Ascending aorta (tissue), 2 donors: ENCODE results near the gene SHQ1. TPM values are rescaled to one million over a fixed set of nuclear protein-coding genes. Genes with fewer than 3 reads are reported as not detected.

ENCODE experiments used
- DNase-seq, 2 donors: peaks; one replicate each; pipeline ENCODE4 v3.0.0-alpha.2; 2019; ENCODE audit warnings: low spot score in 2 of 2
- H3K27ac ChIP-seq, 2 donors: fragments of 200-600 bp; sonication (generic); one replicate each; pipeline ENCODE4 v1.5.1; 2016 to 2017; ENCODE audit warnings: mild to moderate bottlenecking in 1 of 2
- H3K27me3 ChIP-seq: fragments of 200-600 bp; sonication (generic); one replicate; pipeline ENCODE4 v1.5.1; 2017
- H3K36me3 ChIP-seq, 2 donors: fragments of 200-600 bp; sonication (generic); one replicate each; pipeline ENCODE4 v1.5.1; 2016
- H3K4me1 ChIP-seq, 2 donors: fragments of 200-600 bp; sonication (generic); one replicate each; pipeline ENCODE4 v1.5.1; 2016 to 2017; ENCODE audit warnings: mild to moderate bottlenecking in 1 of 2
- H3K4me3 ChIP-seq, 2 donors: fragments of 200-600 bp; sonication (generic); one replicate each; pipeline ENCODE4 v1.5.1; 2016 to 2017; ENCODE audit warnings: mild to moderate bottlenecking in 1 of 2
- H3K9me3 ChIP-seq, 2 donors: fragments of 200-600 bp; sonication (generic); one replicate each; pipeline ENCODE4 v1.5.1; 2016
- intact Hi-C: fragments of 100-400 bp; cut with DNase I; formaldehyde crosslinking; loops from one replicate; pipeline ENCODE4 v1.15.1; 2023
- total RNA-seq: library from RNA; depleted of rRNA; stranded (reverse); fragments of >200 nt; gene quantifications from one replicate; pipeline ENCODE4 v1.1.0, GENCODE V29; 2016
- TF ChIP-seq, protein P1 (sequence below), 3 experiments: fragments of 200-600 bp in 2 of 3; fragments of 450-650 bp in 1 of 3; sonication (generic) in 2 of 3; IDR thresholded peaks; one replicate each; pipeline ENCODE4 v1.5.1; 2016 to 2019; ENCODE audit warnings: antibody characterized with exemption in 3 of 3, mild to moderate bottlenecking in 1 of 3, moderate library complexity in 1 of 3

SHQ1 gene
- total RNA-seq, 1 donor from 2014 or later: 4.2 TPM

DNA sequence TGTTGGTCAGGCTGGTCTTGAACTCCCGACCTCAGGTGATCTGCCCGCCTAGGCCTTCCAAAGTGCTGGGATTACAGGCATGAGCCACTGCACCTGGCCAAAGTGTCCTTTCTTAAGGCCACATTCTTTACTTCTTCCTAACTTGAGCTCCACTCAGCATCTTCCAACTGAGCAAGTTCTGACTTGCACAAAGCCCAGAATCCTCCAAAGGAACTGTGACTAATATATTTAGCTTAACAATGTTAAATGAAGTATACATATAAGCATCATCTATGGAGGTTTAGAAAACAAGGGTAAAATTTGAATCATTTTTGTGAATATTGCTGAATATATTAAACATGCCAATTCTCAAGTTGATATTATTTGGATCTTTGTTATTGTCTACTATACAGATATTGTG lies 93.7 kb downstream of the SHQ1 start:
- Histone ChIP-seq H3K9me3 (no peaks in the 10 kb centered on the region), H3K4me3 (no peak overlapping the region), H3K27ac (no peak overlapping the region), H3K4me1 (no peaks in the 10 kb centered on the region), H3K27me3 (no peaks in the 10 kb centered on the region), H3K36me3 (peaks cover 0 to 4% of the 10 kb centered on the region in 2 donors)
- no peak for DNase-seq
- intact Hi-C loops: no loop called here
- TF ChIP-seq, protein P1, sequence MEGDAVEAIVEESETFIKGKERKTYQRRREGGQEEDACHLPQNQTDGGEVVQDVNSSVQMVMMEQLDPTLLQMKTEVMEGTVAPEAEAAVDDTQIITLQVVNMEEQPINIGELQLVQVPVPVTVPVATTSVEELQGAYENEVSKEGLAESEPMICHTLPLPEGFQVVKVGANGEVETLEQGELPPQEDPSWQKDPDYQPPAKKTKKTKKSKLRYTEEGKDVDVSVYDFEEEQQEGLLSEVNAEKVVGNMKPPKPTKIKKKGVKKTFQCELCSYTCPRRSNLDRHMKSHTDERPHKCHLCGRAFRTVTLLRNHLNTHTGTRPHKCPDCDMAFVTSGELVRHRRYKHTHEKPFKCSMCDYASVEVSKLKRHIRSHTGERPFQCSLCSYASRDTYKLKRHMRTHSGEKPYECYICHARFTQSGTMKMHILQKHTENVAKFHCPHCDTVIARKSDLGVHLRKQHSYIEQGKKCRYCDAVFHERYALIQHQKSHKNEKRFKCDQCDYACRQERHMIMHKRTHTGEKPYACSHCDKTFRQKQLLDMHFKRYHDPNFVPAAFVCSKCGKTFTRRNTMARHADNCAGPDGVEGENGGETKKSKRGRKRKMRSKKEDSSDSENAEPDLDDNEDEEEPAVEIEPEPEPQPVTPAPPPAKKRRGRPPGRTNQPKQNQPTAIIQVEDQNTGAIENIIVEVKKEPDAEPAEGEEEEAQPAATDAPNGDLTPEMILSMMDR (IDR thresholded peaks at IDR 0.05): no peak

DNA sequence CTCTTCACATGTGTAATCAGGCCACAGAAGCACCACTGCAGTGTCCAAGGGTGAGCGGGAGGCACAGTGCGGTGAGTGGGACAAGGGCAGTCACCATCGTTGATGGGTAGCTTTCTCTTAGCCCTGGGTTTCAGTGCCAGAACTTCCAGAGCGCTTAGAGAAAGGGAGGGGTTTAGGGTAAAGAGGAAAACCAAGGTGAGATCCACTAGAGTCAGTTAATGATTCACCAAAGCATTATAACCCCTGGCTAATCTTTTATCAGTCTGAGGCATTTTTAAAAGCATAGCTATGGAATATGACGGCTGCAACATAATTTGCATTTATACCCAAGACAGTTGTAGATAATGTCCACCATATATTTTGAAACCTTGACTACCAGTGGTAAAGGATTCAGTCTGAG lies 94.8 kb downstream of the SHQ1 start:
- H3K4me3 ChIP-seq: no peak overlapping the region
- peaks cover 0 to 4% of the 10 kb centered on the region in 2 donors for H3K36me3 ChIP-seq
- H3K9me3 ChIP-seq: no peaks in the 10 kb centered on the region
- intact Hi-C loops: no loop called here
- TF ChIP-seq, protein P1 (IDR thresholded peaks at IDR 0.05): no peak
- no peaks in the 10 kb centered on the region for H3K4me1 ChIP-seq
- no peaks in the 10 kb centered on the region for H3K27me3 ChIP-seq
- DNase-seq: no peak
- H3K27ac ChIP-seq: no peak overlapping the region

DNA sequence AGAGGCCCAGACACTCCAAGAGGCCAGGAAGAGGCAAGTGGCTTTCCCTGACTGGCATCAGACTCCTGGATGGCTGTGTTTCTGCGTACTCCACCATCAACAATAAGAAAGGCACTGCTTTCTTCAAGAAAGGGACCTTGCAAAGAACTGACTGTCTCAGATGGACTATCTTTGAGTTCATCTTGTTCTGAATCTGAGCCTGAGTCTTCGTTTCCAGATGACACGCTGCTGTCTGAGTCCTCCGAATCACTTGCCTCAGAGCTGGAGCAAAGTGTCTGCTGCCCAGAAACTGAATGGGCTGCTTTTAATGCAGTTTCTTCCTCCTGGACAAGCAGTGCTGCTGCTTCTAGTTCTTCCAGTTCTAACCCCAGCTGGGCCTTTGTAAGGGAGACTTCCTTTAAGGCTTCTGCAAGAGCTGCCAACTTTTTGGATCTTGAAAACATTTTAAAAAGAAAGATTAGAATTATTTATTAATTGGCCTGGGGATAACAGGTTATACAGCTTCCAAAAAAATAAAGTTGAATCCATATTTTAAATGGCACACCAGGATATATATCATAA lies 97.8 kb downstream of the SHQ1 start:
- Histone ChIP-seq H3K27me3 (no peaks in the 10 kb centered on the region), H3K9me3 (no peaks in the 10 kb centered on the region), H3K4me3 (no peak overlapping the region), H3K36me3 (peaks cover 0 to 4% of the 10 kb centered on the region in 2 donors), H3K4me1 (no peaks in the 10 kb centered on the region), H3K27ac (no peak overlapping the region)
- intact Hi-C loops: no loop called here
- no peak for DNase-seq
- TF ChIP-seq, protein P1 (IDR thresholded peaks at IDR 0.05): no peak

DNA sequence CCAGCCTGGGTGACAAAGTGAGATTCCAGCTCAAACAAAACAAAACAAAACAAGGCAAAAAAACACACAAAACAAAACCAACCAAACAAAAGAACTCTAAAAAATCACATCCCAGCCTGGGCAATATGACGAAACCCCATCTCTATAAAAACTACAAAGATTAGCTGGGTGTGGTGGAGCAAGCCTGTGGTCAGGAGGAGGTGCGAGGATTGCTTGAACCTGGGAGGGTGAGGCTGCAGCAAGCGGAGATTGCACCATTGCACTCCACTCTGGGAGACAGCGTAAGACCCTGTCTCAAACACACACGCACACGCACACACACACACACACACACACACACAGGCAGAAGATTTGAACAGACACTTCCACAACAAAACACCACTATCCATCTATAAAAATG lies 99.6 kb downstream of the SHQ1 start:
- peaks cover 0 to 3% of the 10 kb centered on the region in 2 donors for H3K4me1 ChIP-seq
- TF ChIP-seq, protein P1 (IDR thresholded peaks at IDR 0.05): no peak

DNA sequence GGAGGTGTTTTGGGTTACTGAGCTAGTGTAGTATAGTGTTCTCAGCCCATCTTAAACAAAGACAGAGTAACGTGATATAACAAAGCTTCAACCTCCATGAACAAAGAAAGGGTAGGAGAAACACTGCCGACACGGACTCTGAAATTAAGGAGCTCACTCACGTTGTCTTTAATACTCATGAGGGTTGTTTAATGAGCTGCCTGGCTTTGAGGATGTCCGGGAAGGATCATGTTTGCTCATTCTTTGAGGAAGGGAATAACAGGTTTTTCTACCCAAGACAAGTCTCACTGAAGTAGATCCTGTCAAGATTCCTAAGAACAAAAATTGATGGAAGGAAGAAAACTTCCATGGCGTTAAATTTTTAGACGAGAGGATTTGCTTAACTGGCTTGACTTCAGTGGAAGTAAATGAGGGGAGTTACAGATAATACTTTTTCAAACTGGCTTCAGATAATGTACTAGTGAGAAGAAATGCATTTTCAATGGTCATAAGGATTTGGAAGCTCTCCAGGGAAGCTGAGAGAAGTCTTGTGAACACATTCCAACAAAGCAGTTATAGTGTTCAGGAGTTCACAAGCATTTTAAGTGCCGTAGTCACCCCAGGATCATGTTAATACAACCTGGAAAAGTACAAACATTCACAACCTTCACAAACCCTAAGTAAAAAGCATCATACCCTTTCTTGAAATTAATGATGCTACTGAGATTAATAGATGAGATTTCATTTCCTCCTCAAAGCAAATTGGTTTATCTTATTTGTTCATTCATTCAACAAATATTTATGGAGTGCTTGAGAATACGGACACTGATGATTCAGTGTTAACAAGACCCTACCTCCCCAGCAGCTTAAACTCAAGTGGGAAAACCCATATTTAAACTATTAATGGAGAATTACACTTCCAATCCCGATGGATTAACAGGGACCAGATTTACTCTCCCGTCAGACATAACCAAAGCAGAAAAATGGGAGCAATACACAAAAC lies 101.5 kb downstream of the SHQ1 start:
- H3K36me3 ChIP-seq: peaks cover 0 to 4% of the 10 kb centered on the region in 2 donors
- intact Hi-C loops: no loop called here
- no peaks in the 10 kb centered on the region for H3K9me3 ChIP-seq
- peaks cover 0 to 3% of the 10 kb centered on the region in 2 donors for H3K4me1 ChIP-seq
- H3K27ac ChIP-seq: no peak overlapping the region
- H3K4me3 ChIP-seq: no peak overlapping the region
- no peak for DNase-seq
- TF ChIP-seq, protein P1 (IDR thresholded peaks at IDR 0.05): no peak
- no peaks in the 10 kb centered on the region for H3K27me3 ChIP-seq

More for the DNA sequence above, 99.6 kb downstream of the SHQ1 start:
- Histone ChIP-seq H3K27me3 (no peaks in the 10 kb centered on the region), H3K27ac (no peak overlapping the region), H3K36me3 (peaks cover 0 to 4% of the 10 kb centered on the region in 2 donors), H3K9me3 (no peaks in the 10 kb centered on the region), H3K4me3 (no peak overlapping the region)
- intact Hi-C loops: no loop called here
- no peak for DNase-seq
